Measurements from ENCODE around the gene USP17L25. TPM values are rescaled to one million over a fixed set of nuclear protein-coding genes. Genes with fewer than 3 reads are reported as not detected.
"Not testable (repeated sequence)": the region's sequence is repeated elsewhere in the genome, so short reads cannot be mapped to it uniquely, and the experiment has no call there.

Gene USP17L25, protein sequence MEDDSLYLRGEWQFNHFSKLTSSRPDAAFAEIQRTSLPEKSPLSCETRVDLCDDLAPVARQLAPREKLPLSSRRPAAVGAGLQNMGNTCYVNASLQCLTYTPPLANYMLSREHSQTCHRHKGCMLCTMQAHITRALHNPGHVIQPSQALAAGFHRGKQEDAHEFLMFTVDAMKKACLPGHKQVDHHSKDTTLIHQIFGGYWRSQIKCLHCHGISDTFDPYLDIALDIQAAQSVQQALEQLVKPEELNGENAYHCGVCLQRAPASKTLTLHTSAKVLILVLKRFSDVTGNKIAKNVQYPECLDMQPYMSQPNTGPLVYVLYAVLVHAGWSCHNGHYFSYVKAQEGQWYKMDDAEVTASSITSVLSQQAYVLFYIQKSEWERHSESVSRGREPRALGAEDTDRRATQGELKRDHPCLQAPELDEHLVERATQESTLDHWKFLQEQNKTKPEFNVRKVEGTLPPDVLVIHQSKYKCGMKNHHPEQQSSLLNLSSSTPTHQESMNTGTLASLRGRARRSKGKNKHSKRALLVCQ
- total RNA-seq: not detected
- long read RNA-seq: 0 reads

DNA sequence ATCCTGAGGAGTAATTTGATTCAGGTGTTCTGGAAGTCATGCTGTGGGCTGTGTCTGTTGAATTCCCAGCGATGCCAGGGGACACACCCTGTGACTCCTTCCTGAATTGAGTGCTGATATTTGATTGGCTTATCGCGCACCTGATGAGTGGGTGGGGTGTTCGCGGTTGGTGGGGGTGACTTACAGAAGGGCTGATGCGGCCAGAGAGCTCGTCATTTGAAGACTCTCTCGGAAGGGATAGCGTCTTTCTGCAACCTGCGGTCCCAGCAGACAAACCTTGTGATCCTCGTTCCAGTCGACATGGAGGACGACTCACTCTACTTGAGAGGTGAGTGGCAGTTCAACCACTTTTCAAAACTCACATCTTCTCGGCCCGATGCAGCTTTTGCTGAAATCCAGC lies at the start of gene USP17L25:
TSS of gene USP17L25 (plus strand) at position 301 of the 400 bp plus-strand sequence. CDS start at position 301, 0 bp downstream.
- DNase-seq (ENCODE audit: missing footprints); intact Hi-C loops (cut with DNase I); ATAC-seq: not testable (repeated sequence)

DNA sequence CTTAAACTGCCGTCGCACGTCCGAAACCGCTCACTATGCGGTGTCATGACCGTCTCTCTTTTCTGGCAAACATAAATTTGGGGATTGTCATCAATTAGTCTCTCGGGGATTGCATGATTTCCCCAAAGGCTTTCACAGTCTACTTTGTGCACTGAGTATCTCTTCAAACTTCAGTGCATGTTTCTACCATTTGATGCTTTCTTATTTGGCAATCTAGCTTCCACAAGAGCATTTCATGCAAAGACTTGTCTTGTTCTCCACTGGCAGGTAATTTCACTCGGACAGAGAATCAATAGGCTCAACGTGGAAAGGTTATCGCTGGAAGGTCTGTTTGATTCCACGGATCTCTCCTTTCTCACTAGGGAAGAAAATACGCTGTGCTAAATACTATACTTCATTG lies 5.5 kb upstream of the USP17L25 start:
- intact Hi-C loops (cut with DNase I); ATAC-seq; DNase-seq (ENCODE audit: missing footprints): not testable (repeated sequence)

DNA sequence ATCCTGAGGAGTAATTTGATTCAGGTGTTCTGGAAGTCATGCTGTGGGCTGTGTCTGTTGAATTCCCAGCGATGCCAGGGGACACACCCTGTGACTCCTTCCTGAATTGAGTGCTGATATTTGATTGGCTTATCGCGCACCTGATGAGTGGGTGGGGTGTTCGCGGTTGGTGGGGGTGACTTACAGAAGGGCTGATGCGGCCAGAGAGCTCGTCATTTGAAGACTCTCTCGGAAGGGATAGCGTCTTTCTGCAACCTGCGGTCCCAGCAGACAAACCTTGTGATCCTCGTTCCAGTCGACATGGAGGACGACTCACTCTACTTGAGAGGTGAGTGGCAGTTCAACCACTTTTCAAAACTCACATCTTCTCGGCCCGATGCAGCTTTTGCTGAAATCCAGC lies 4.8 kb upstream of the USP17L25 start, which contains the start of gene USP17L24:
TSS of gene USP17L24 (plus strand) at position 301 of the 400 bp plus-strand sequence. CDS start at position 301, 0 bp downstream.
- DNase-seq (ENCODE audit: missing footprints); intact Hi-C loops (cut with DNase I); ATAC-seq: not testable (repeated sequence)

DNA sequence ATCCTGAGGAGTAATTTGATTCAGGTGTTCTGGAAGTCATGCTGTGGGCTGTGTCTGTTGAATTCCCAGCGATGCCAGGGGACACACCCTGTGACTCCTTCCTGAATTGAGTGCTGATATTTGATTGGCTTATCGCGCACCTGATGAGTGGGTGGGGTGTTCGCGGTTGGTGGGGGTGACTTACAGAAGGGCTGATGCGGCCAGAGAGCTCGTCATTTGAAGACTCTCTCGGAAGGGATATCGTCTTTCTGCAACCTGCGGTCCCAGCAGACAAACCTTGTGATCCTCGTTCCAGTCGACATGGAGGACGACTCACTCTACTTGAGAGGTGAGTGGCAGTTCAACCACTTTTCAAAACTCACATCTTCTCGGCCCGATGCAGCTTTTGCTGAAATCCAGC lies 4.6 kb downstream of the USP17L25 start, which contains the start of gene USP17L26:
TSS of gene USP17L26 (plus strand) at position 301 of the 400 bp plus-strand sequence. CDS start at position 301, 0 bp downstream.
- intact Hi-C loops (cut with DNase I); DNase-seq (ENCODE audit: missing footprints); ATAC-seq: not testable (repeated sequence)

DNA sequence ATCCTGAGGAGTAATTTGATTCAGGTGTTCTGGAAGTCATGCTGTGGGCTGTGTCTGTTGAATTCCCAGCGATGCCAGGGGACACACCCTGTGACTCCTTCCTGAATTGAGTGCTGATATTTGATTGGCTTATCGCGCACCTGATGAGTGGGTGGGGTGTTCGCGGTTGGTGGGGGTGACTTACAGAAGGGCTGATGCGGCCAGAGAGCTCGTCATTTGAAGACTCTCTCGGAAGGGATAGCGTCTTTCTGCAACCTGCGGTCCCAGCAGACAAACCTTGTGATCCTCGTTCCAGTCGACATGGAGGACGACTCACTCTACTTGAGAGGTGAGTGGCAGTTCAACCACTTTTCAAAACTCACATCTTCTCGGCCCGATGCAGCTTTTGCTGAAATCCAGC lies 9.4 kb downstream of the USP17L25 start, which contains the start of gene USP17L5:
TSS of gene USP17L5 (plus strand) at position 301 of the 400 bp plus-strand sequence. CDS start at position 301, 0 bp downstream.
- DNase-seq (ENCODE audit: missing footprints); intact Hi-C loops (cut with DNase I); ATAC-seq: not testable (repeated sequence)

DNA sequence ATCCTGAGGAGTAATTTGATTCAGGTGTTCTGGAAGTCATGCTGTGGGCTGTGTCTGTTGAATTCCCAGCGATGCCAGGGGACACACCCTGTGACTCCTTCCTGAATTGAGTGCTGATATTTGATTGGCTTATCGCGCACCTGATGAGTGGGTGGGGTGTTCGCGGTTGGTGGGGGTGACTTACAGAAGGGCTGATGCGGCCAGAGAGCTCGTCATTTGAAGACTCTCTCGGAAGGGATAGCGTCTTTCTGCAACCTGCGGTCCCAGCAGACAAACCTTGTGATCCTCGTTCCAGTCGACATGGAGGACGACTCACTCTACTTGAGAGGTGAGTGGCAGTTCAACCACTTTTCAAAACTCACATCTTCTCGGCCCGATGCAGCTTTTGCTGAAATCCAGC lies 14.1 kb downstream of the USP17L25 start, which contains the start of gene USP17L27:
TSS of gene USP17L27 (plus strand) at position 301 of the 400 bp plus-strand sequence. CDS start at position 301, 0 bp downstream.
- DNase-seq (ENCODE audit: missing footprints); ATAC-seq; intact Hi-C loops (cut with DNase I): not testable (repeated sequence)

DNA sequence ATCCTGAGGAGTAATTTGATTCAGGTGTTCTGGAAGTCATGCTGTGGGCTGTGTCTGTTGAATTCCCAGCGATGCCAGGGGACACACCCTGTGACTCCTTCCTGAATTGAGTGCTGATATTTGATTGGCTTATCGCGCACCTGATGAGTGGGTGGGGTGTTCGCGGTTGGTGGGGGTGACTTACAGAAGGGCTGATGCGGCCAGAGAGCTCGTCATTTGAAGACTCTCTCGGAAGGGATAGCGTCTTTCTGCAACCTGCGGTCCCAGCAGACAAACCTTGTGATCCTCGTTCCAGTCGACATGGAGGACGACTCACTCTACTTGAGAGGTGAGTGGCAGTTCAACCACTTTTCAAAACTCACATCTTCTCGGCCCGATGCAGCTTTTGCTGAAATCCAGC lies 18.9 kb downstream of the USP17L25 start, which contains the start of gene USP17L28:
TSS of gene USP17L28 (plus strand) at position 301 of the 400 bp plus-strand sequence. CDS start at position 301, 0 bp downstream.
- DNase-seq (ENCODE audit: missing footprints); ATAC-seq; intact Hi-C loops (cut with DNase I): not testable (repeated sequence)

DNA sequence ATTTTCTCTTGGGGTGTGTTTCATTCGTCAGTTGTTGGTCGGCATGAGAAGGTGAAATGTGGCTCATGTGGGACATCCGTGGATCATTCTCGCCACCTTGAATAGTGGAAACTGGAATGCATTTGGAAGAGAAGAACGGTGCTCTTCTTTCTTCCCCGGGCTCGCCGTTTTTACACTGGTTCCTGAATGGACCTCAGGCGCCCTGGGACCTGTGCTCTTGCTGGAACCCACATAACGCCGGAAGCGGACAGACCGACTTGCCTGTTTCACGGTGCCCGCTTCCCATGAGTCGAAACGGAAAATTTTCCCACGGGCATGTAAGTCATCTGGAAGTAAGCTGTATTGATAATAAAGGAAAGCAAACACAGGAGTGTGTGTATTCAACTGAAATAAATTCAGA lies 21.2 kb downstream of the USP17L25 start:
- intact Hi-C loops (cut with DNase I); ATAC-seq; DNase-seq (ENCODE audit: missing footprints): not testable (repeated sequence)

DNA sequence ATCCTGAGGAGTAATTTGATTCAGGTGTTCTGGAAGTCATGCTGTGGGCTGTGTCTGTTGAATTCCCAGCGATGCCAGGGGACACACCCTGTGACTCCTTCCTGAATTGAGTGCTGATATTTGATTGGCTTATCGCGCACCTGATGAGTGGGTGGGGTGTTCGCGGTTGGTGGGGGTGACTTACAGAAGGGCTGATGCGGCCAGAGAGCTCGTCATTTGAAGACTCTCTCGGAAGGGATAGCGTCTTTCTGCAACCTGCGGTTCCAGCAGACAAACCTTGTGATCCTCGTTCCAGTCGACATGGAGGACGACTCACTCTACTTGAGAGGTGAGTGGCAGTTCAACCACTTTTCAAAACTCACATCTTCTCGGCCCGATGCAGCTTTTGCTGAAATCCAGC lies 23.6 kb downstream of the USP17L25 start, which contains the start of gene USP17L29:
TSS of gene USP17L29 (plus strand) at position 301 of the 400 bp plus-strand sequence. CDS start at position 301, 0 bp downstream.
- ATAC-seq; DNase-seq (ENCODE audit: missing footprints); intact Hi-C loops (cut with DNase I): not testable (repeated sequence)

DNA sequence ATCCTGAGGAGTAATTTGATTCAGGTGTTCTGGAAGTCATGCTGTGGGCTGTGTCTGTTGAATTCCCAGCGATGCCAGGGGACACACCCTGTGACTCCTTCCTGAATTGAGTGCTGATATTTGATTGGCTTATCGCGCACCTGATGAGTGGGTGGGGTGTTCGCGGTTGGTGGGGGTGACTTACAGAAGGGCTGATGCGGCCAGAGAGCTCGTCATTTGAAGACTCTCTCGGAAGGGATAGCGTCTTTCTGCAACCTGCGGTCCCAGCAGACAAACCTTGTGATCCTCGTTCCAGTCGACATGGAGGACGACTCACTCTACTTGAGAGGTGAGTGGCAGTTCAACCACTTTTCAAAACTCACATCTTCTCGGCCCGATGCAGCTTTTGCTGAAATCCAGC lies 33.1 kb downstream of the USP17L25 start, which contains the start of gene USP17L30:
TSS of gene USP17L30 (plus strand) at position 301 of the 400 bp plus-strand sequence. CDS start at position 301, 0 bp downstream.
- DNase-seq (ENCODE audit: missing footprints); intact Hi-C loops (cut with DNase I); ATAC-seq: not testable (repeated sequence)

DNA sequence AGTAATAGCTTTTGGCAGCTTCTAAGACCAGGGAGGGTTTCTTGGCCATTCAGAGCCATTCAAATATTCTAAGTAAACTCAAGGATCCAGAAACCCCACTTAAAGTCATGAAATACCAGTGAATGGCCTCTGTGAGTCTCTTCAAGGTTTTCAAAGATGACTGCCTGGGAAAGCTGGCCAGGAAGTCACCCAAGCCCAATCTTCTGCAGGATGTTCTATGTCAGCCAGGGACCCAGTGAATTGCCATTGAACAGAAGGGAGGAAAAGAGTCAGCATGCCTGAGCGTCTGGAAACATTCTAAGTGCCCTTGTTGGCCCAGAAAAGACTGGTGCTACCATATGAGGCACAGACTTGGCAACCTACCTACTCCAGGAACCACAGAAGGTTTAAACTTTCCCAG lies 50.2 kb downstream of the USP17L25 start:
- ATAC-seq; intact Hi-C loops (cut with DNase I); DNase-seq (ENCODE audit: missing footprints): not testable (repeated sequence)

Other genes with a start within 250 kb of the USP17L25 start
- gene FAM90A26, start 159.5 kb upstream of the USP17L25 start, total RNA-seq: not detected
- gene USP17L10, start 119.3 kb upstream of the USP17L25 start, total RNA-seq: not detected
- gene USP17L11, start 114.5 kb upstream of the USP17L25 start, total RNA-seq: not detected
- not detected for gene USP17L12, start 109.8 kb upstream of the USP17L25 start, total RNA-seq
- gene USP17L13, start 105.0 kb upstream of the USP17L25 start, total RNA-seq: not detected
- not detected for gene USP17L15, start 95.5 kb upstream of the USP17L25 start, total RNA-seq
- gene USP17L17, start 86.0 kb upstream of the USP17L25 start, total RNA-seq: not detected
- gene USP17L18, start 81.3 kb upstream of the USP17L25 start, total RNA-seq: not detected
- gene USP17L19, start 76.5 kb upstream of the USP17L25 start, total RNA-seq: not detected
- not detected for gene USP17L20, start 71.8 kb upstream of the USP17L25 start, total RNA-seq
- gene USP17L21, start 67.0 kb upstream of the USP17L25 start, total RNA-seq: not detected
- gene USP17L22, start 62.3 kb upstream of the USP17L25 start, total RNA-seq: not detected
- not detected for gene USP17L24, start 4.7 kb upstream of the USP17L25 start, total RNA-seq
- not detected for gene USP17L26, start 4.7 kb downstream of the USP17L25 start, total RNA-seq
- gene USP17L5, start 9.5 kb downstream of the USP17L25 start, total RNA-seq: not detected
- gene USP17L27, start 14.2 kb downstream of the USP17L25 start, total RNA-seq: not detected
- not detected for gene USP17L28, start 19.0 kb downstream of the USP17L25 start, total RNA-seq
- gene USP17L29, start 23.7 kb downstream of the USP17L25 start, total RNA-seq: not detected
- gene USP17L30, start 33.2 kb downstream of the USP17L25 start, total RNA-seq: not detected
- not detected for gene DEFB131A, start 114.5 kb downstream of the USP17L25 start, total RNA-seq

Data from Right ventricle myocardium inferior (tissue), 1 donor.